GM12801 (cell line): ENCODE results near the gene SDF2L1.

Experiments
- CTCF ChIP-seq: IDR thresholded peaks from one replicate; pipeline ENCODE4 v1.5.1; 2011; ENCODE audit warnings: control low read depth; ENCODE audit not compliant: insufficient read length; ENCODE audit errors: extremely low read depth

The SDF2L1 gene

GRCh38 chr22:21602579-21602978 is 39.5 kb upstream of the SDF2L1 start:
- no peak for TF ChIP-seq CTCF

GRCh38 chr22:21603973-21604372 is 38.1 kb upstream of the SDF2L1 start:
- TF ChIP-seq CTCF: no peak

GRCh38 chr22:21605887-21606564 is 36.1 kb upstream of the SDF2L1 start:
- no peak for TF ChIP-seq CTCF

DNA sequence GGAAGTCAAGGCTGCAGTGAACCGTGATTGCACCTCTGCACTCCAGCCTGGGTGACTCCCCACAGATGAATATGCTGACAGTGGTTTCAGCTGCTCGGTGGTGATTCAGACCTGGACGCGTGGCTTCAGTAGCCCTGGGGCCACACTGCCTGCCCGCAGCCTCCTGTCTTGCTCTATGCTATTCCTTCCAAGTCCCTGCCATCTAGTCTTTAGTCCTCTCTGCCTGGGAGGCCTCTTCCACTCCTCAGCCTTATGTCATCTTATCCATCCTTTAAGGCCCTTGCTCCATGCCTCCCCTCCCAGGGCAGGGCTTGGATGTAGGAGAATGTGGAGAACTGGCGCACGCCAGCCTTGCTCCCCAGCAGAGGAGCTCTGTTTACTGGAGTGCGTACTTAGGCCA is 35.3 kb upstream of the SDF2L1 start:
- no peak for TF ChIP-seq CTCF

GRCh38 chr22:21611210-21611977 is 30.7 kb upstream of the SDF2L1 start:
- no peak for TF ChIP-seq CTCF

DNA sequence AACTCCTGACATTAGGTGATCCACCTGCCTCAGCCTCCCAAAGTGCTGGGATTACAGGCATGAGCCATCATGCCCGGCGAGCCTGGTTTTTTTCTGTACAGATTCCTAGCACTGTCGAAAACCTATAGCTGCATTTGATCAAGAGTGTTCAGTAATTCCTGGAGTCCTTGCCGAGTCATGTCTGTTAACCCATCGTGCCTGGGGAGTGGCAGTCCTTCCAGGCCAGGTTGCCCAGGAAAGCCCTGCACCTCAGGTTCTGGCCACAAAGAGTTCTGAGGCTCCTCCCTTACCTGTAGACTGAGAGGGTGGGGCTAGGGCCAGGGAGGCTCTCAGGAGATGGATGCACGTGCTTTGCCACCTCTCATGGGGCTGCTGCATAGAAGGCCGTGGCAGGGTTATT is 29.2 kb upstream of the SDF2L1 start:
- TF ChIP-seq CTCF: no peak

DNA sequence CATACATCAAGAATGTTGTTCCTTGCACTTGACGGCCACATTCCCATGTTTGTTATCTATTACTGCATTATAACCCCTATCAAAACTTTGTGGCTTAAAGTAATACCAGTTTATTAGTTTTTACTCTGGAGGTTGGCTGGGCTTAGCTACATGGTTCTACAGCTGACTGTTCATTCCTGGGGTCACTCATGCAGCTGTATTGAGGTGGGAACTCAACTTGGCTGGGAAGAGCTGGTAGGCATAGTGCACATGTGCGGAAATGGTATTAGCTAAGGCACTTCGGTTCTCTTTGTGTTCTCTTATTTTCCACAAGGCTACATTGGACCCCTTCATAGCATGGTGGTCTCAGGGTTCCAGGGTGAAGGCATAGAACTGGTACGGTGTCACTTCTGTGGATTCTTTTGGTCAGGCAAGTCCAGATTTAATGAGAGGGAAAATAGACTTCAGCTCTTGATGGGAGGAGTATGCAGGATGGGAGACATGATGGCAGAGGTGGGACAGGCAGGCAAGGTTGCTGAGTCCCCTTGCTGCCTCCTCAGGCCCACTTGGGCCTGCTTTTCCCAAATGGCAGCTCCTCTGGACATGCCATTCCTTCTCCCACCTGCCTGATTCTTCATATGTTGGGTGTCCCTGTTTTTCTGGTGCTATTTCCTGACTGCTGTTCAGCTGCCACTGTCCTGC is 28.4 kb upstream of the SDF2L1 start:
- TF ChIP-seq CTCF: no peak
